ENCODE results near the gene SLC48A1. TPM values are rescaled to one million over a fixed set of nuclear protein-coding genes. Genes with fewer than 3 reads are reported as not detected.

The SLC48A1 gene
- polyA plus RNA-seq, 4 donors, result 16.7 to 67.4 (median 52.2) TPM

GRCh38 chr12:47757364-47757839, 15.6 kb upstream of the SLC48A1 start:
- DNase-seq (ENCODE audit: low read depth in 4 of 4, low spot score in 3 of 4), result no peak

DNA sequence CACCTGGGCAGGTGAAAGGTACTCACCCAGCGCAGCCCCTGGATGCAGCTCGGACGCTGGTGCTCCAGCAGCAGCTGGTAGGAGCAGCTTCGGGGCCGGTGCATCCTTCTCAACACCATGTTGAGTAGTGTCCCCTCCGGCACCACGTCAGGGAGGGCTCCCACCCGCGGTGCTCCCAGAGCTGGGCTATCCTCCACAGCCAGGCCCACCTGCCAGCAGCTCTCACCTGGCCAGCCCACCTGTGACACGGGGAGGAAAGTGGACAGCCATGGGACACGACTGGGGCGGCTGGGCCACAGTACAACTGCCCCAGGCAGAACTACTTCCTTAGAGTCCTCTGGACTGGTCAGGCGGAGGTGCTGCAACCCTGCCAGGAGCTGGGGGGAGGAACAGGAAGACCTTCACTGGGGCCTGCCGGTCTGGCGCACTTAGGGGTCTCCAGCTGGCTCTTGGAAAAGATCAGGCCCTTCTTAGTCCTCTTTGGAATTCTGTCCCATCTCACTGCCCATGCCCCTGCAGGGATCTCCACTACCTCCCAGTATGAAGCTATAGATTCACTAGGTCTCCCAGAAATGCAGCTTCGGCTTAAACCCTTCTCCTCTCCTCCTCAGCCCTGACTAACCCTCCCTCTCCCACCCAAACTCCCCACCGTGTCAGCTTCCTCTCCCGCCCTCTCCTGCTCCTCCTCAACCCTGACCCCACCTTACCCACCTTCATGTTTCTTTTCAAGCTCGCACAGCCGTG, 15.0 kb upstream of the SLC48A1 start:
- no peak for DNase-seq (ENCODE audit: low read depth in 4 of 4, low spot score in 3 of 4)

GRCh38 chr12:47758584-47758833, 14.5 kb upstream of the SLC48A1 start:
- DNase-seq (ENCODE audit: low read depth in 4 of 4, low spot score in 3 of 4), result no peak

- DNase-seq (ENCODE audit: low read depth in 4 of 4, low spot score in 3 of 4), result peak in 1 of 4 donors; percentile 67
These were observed 14.0 kb upstream of the SLC48A1 start, which contains the start of gene RAPGEF3 for GRCh38 chr12:47758834-47759690. Gene RAPGEF3 (minus strand): TSS chr12:47758880. CDS start chr12:47758556, 324 bp downstream.

GRCh38 chr12:47762850-47763465, 10.1 kb upstream of the SLC48A1 start:
- DNase-seq (ENCODE audit: low read depth in 4 of 4, low spot score in 3 of 4), result no peak

DNA sequence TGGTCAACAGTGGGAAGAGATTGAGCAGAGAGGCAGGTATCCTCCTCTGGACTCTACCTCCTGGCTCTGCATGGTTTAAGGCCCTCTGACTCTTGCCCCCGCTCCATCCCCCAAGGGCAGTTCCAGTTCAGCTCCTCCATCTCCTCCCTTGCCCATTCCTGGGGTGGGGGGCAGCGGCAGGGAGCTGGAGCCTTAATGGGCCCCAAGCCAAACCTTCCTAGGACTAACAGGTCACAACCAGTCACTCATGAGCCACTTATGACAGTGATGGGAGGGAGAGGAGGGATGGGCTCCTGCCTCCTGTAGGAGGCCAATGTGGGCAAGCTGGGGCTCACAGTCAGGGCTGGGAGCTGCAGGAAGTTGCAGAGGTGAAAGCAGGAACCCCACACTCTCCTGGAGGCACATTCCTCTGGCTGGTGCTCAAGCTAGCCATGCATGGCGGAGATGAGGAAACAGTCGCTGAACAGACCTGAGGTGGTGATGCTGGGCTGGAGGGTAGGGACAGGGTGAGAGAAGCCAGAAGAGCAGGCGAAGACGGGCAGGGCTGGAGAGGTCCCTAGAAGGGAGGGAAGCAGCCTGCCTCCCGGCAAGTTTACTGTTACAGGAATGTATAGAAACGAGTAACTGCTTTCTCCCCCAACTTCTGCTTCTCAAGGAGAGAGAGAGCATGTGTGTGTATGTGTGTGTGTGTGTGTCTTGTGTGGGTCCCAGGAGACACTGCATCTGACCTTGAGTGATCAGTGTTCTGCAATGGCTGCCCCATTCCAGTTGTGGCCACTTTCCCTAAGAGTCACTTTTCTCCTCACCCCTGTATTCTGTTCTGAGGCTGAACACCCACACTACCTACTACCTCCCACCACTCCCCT, 9.3 kb upstream of the SLC48A1 start:
- DNase-seq (ENCODE audit: low read depth in 4 of 4, low spot score in 3 of 4), result peak in 1 of 4 donors; percentile 67

DNA sequence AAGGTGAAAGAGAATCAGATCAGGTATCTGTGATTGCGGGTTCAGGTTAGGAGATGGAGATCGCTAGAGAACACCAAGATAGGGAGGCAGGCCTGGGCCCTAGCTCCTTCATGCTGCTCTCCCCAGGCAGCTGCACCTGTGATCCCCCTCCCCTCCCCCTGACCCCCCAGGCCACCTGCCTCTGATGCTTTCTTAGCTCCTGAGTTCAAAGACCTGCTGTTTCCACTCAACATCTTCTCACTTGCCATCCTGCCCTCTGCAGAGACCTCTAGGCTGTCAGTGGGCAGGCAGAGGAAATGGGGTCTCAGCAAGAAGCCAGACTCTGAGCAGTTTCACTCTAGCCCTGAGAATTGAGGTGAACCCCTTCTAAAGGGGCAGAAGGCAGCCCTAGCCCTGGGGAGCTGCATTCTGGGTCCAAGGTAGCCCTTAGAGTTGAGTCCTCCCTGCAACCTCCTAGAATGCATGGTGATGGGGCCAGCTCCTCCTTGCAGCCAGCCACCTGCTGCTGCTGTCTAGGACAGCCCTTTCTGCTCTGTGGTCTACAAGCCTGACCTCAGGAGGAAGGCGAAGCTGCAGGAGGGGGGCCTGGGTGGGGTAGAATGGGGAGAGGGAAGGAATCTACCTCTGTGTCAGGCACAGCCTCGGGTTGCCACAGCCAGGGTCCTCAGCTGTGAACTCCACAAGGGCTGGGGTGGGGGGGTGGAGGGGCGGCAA, 6.4 kb upstream of the SLC48A1 start:
- DNase-seq (ENCODE audit: low read depth in 4 of 4, low spot score in 3 of 4), result no peak

DNA sequence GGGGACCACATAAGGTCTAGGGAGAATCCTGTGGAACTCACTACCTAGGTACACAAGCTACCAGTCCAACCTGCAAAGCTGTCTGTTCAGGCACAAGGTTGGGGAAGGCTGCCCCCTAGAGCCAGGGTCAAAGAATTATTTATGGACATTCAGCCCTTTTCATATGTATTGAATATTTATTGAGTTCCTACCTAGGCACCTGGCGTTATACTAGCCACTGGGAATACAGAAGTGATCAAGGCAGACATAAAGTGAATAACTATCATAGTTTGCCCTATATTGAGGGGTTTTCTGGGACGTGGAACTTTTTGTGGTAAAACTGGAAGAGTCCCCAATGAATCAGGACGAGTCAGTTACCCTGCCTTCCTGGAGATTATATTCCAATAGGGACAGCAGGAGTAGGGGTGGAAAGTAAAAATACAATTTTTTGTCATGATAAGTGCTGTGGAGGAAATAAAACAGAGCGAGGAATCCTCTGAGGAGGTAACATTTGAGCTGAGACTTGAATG, 5.8 kb upstream of the SLC48A1 start:
- DNase-seq (ENCODE audit: low read depth in 4 of 4, low spot score in 3 of 4), result no peak

DNA sequence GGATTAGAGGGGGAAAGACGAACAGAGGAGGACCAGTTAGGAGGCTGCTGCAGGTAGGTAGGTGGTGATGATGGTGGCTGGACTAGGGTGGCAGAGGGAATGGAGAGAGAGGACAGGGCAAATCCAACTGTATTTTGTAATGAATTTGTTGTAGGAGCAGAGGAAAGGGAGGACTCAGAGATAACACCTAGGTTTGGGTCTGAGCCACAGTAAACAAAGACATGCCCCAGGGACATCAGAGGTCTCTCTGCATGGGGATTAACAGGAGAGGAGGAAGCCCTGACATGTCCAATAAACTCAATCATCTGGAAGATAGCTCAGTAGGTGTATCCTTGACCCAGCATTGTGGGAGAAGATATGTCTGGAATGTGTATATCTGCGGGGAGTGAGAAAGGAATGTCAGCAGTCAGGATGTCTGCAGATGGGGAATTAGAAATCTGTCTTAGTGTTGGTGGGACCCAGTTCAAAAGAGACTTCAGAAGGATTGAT, 4.7 kb upstream of the SLC48A1 start:
- DNase-seq (ENCODE audit: low read depth in 4 of 4, low spot score in 3 of 4), result no peak

- no peak for DNase-seq (ENCODE audit: low read depth in 4 of 4, low spot score in 3 of 4)
These were observed 3.6 kb upstream of the SLC48A1 start for GRCh38 chr12:47769234-47770085.

DNA sequence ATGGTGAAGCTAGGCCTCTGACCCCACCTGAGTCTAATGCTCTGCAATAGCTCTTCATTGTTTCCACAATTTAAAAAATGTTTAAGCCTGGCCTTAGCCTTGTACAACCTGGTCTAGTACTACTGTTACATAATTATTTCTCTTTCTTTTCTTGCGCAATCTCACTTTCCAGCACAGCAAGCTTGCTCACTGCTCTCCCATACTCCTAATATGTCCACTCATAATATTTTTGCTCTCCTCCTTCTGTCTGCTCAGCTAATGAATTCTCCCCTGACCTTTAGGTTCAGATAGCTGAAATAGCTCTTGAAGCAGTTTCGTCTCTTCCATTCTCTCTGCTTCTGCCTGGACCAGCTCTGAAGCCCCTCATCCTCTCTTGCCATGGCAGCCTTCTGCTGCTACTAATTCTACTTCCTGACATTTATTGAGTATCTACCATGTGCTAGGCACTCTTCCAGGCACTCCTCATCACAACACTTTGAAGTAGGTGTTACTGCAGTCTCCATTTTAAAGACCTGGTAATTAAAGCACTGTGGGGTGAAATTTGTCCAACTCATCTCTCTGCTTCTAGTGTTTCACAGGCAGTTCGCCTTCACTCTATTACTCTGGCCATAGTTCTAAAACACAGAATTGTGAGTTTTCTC, 2.8 kb upstream of the SLC48A1 start:
- no peak for DNase-seq (ENCODE audit: low read depth in 4 of 4, low spot score in 3 of 4)

- no peak for DNase-seq (ENCODE audit: low read depth in 4 of 4, low spot score in 3 of 4)
These were observed 1.7 kb upstream of the SLC48A1 start for GRCh38 chr12:47771304-47771703.

DNA sequence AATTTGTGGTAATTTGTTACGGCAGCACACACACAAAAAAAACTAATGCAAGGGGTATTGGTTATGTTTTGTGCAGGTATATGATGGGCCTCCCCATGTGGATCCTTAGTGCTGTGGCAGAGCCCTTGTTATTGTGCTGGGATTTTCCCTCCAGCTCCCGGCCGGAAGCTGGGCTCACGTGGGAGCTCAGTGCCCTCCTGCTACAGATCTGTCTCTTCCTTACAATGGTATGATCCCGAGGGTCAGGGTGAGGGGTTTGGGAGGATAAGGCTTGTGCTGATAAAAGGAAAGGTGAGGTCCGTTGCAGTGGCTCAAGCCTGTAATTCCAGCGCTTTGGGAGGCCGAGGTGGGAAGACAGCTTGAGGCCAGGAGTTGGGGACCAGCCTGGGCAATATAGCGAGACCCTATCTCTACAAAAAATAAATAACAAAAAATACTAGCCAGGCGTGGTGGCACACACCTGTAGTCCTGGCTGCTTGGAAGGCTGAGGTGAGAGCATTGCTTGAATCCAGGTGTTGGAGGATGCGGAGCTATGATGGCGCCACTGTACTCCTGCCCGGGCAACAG, 861 bp upstream of the SLC48A1 start:
- DNase-seq (ENCODE audit: low read depth in 4 of 4, low spot score in 3 of 4), result no peak

DNA sequence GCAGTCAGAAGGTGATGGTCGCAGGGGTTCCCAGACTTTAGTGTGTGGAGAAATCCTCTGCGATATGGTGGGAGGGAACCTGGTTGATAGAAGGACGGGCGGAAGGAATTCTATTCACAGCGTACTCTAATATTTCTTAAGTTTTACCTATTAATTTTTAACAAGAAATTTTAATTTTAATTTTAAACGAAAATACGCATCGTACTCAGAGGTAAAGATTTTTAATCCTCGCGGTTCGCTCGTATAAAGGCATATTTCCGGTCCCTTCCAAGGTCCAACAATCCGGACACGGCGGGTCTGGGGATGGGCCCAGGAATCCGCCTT, 338 bp upstream of the SLC48A1 start:
- no peak for DNase-seq (ENCODE audit: low read depth in 4 of 4, low spot score in 3 of 4)

DNA sequence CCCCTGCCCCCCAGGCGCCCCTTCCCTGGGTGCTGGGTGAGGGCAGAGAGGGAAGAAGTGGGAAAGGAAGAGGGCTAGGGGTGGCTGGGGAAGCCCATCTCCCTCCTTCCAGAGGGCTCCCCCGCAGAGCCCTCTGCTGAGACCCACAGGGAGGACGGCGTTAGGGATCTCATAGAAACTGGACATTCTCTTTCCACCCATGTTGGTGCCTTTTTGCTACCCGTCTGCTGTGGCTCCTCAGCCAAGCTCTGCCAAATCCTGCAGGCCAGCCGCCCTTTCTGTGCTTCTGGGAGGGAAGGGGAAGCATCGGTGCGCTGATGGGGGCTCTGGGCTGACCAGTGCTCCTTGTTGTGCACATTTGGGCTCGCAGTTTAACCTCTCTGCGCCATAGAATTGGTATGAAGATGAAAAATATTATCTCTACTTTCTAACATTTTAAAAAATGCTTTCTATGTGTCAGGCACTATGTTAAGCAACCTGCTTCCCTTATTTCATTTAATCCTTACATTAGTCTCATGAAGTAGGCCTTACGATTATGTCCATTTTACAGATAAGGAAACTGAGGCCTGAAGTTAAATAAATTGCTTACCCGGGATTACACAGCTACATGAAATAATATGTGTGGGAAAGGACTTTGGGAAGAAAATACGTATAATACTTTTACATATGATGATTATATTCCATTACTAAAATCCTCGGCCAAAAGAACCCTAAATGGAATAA, 981 bp downstream of the SLC48A1 start:
- DNase-seq (ENCODE audit: low read depth in 4 of 4, low spot score in 3 of 4), result no peak

GRCh38 chr12:47774663-47775062, 1.6 kb downstream of the SLC48A1 start:
- DNase-seq (ENCODE audit: low read depth in 4 of 4, low spot score in 3 of 4), result no peak
